IMR-90 (cell line): ENCODE data around the gene CYTH2. TPM values are rescaled to one million over a fixed set of nuclear protein-coding genes. Genes with fewer than 3 reads are reported as not detected.

Experiments
- ATAC-seq: fragments of 200-7000 bp; cut with Tn5 transposase; 2 replicates; pipeline ENCODE4 v1.9.1; 2020; ENCODE audit warnings: low read depth, mild to moderate bottlenecking, moderate library complexity
- BruUV-seq: library from RNA; stranded (reverse); fragments of 400-500 nt; replicated peaks from 2 replicates; lab custom pipeline; 2021; lab: Mats Ljungman, UMichigan
- CTCF ChIA-PET: fragments of 300-600 bp; formaldehyde crosslinking; extraction: SDS; loops from one replicate; lab custom pipeline; 2021; ENCODE audit warnings: antibody characterized with exemption; lab: Yijun Ruan, JAX
- POLR2A ChIA-PET: fragments of 300-600 bp; sonication (Branson Sonifier 250); formaldehyde crosslinking; loops from one replicate; lab custom pipeline; 2022; ENCODE audit warnings: antibody characterized with exemption; ENCODE audit not compliant: unreplicated experiment; lab: Charles Lee
- DNase-seq: peaks from one replicate; pipeline ENCODE4 v3.0.0; 2013
- H2AFZ ChIP-seq: replicated peaks from 2 replicates; pipeline ENCODE3; 2013; ENCODE audit warnings: low read length, mild to moderate bottlenecking; ENCODE audit not compliant: poor library complexity
- H2AK5ac ChIP-seq: 2 replicates; pipeline ENCODE4 v1.6.1; 2013; ENCODE audit warnings: low read depth, low read length, inconsistent platforms
- H2AK9ac ChIP-seq: replicated peaks from 2 replicates; pipeline ENCODE3; 2013; ENCODE audit warnings: mild to moderate bottlenecking, low read depth, low read length, moderate library complexity; ENCODE audit not compliant: poor library complexity
- H2BK120ac ChIP-seq: 2 replicates; pipeline ENCODE4 v1.6.1; 2013; ENCODE audit warnings: low read depth, low read length, inconsistent platforms
- H2BK15ac ChIP-seq: 3 replicates; pipeline ENCODE4 v1.6.1; 2013; ENCODE audit warnings: low read depth, low read length, inconsistent platforms
- H2BK20ac ChIP-seq: 2 replicates; pipeline ENCODE4 v1.6.1; 2013; ENCODE audit warnings: low read depth, mild to moderate bottlenecking, inconsistent platforms, low read length, moderate library complexity
- H2BK5ac ChIP-seq: 2 replicates; pipeline ENCODE4 v1.6.1; 2013; ENCODE audit warnings: mild to moderate bottlenecking, low read depth, low read length, inconsistent platforms; ENCODE audit not compliant: poor library complexity, severe bottlenecking
- H3K14ac ChIP-seq: replicated peaks from 2 replicates; pipeline ENCODE4 v1.6.1; 2013; ENCODE audit warnings: low read depth, low read length, inconsistent platforms
- H3K18ac ChIP-seq: 2 replicates; pipeline ENCODE4 v1.6.1; 2013; ENCODE audit warnings: low read depth, low read length, control low read depth
- H3K23ac ChIP-seq: 2 replicates; pipeline ENCODE4 v1.6.1; 2013; ENCODE audit warnings: low read depth, low read length, inconsistent platforms
- H3K27ac ChIP-seq: 2 replicates; pipeline ENCODE4 v1.5.1; 2013; ENCODE audit warnings: mild to moderate bottlenecking, control low read depth, low read length; ENCODE audit not compliant: insufficient read depth
- H3K27me3 ChIP-seq: 2 replicates; pipeline ENCODE4 v1.6.1; 2013; ENCODE audit warnings: low read length; ENCODE audit not compliant: control insufficient read depth, insufficient read depth
- H3K36me3 ChIP-seq: 2 replicates; pipeline ENCODE4 v1.6.1; 2013; ENCODE audit warnings: low read length, mixed read lengths; ENCODE audit not compliant: control insufficient read depth, insufficient read depth
- H3K4ac ChIP-seq: 2 replicates; pipeline ENCODE4 v1.6.1; 2013; ENCODE audit warnings: low read depth, low read length, inconsistent platforms
- H3K4me1 ChIP-seq: 2 replicates; pipeline ENCODE4 v1.6.1; 2013; ENCODE audit warnings: low read length, mixed read lengths; ENCODE audit not compliant: control insufficient read depth, insufficient read depth
- H3K4me2 ChIP-seq: 2 replicates; pipeline ENCODE4 v1.6.1; 2013; ENCODE audit warnings: low read depth, mild to moderate bottlenecking, control low read depth, low read length, moderate library complexity
- H3K4me3 ChIP-seq: 2 replicates; pipeline ENCODE4 v1.5.1; 2013; ENCODE audit warnings: low read depth, mild to moderate bottlenecking, control low read depth, low read length, moderate library complexity; ENCODE audit not compliant: insufficient read depth
- H3K56ac ChIP-seq: 2 replicates; pipeline ENCODE4 v1.6.1; 2013; ENCODE audit warnings: low read length, inconsistent platforms; ENCODE audit not compliant: insufficient read depth; ENCODE audit errors: extremely low read depth
- H3K79me1 ChIP-seq, 2 experiments: 2 replicates each; pipeline ENCODE4 v1.6.1; 2013; ENCODE audit warnings: low read length in 2 of 2, inconsistent platforms in 1 of 2, low read depth in 1 of 2
- H3K9ac ChIP-seq: 2 replicates; pipeline ENCODE4 v1.6.1; 2013; ENCODE audit warnings: low read depth, low read length, control low read depth
- H3K9me1 ChIP-seq: 2 replicates; pipeline ENCODE4 v1.6.1; 2013; ENCODE audit warnings: low read length, inconsistent platforms; ENCODE audit not compliant: insufficient read depth
- H3K9me3 ChIP-seq: 2 replicates; pipeline ENCODE4 v1.6.1; 2013; ENCODE audit warnings: low read length; ENCODE audit not compliant: control insufficient read depth, insufficient read depth
- H4K20me1 ChIP-seq: 2 replicates; pipeline ENCODE4 v1.6.1; 2013; ENCODE audit warnings: low read length, inconsistent platforms; ENCODE audit not compliant: insufficient read depth
- H4K5ac ChIP-seq: 2 replicates; pipeline ENCODE4 v1.6.1; 2013; ENCODE audit warnings: mild to moderate bottlenecking, low read depth, low read length, control low read depth
- H4K8ac ChIP-seq, 2 experiments: 2 replicates each; pipeline ENCODE4 v1.6.1; 2013; ENCODE audit warnings: low read depth in 2 of 2, low read length in 2 of 2, control low read depth in 1 of 2, inconsistent platforms in 1 of 2
- H4K91ac ChIP-seq: 2 replicates; pipeline ENCODE4 v1.6.1; 2013; ENCODE audit warnings: low read depth, low read length, inconsistent platforms; ENCODE audit not compliant: insufficient read depth
- MXI1 ChIP-seq: IDR thresholded peaks from 2 replicates; pipeline ENCODE4 v1.6.1; 2012; ENCODE audit warnings: low read depth, mild to moderate bottlenecking, low read length, moderate library complexity, borderline replicate concordance
- NFE2L2 ChIP-seq: fragments of 150-350 bp; IDR thresholded peaks from 2 replicates; pipeline ENCODE4 v1.6.1; 2016; ENCODE audit warnings: low read depth, mild to moderate bottlenecking, low read length
- RCOR1 ChIP-seq: IDR thresholded peaks from 2 replicates; pipeline ENCODE4 v1.6.1; 2012; ENCODE audit warnings: mild to moderate bottlenecking, low read length, improper control_type of control experiment; ENCODE audit not compliant: insufficient replicate concordance
- WGBS, 2 experiments: methylation state at CpG; one replicate each; pipeline versions ENCODE4 v1.1.5 to v1.1.7; 2013; ENCODE audit warnings: missing lambda C conversion rate in 2 of 2; ENCODE audit not compliant: insufficient read length in 1 of 2; ENCODE audit errors: extremely low coverage in 2 of 2; 5-methylcytosine and 5-hydroxymethylcytosine counted together
- dilution Hi-C: fragments of 300-500 bp; cut with HindIII; formaldehyde crosslinking; loops from one replicate; pipeline ENCODE4 v1.14.3; 2018; ENCODE audit warnings: low sequenced_read_pairs; ENCODE audit not compliant: unreplicated experiment
- in situ Hi-C: fragments of 300-500 bp; cut with MboI; formaldehyde crosslinking; loops from 3 replicates; pipeline ENCODE4 v1.14.3; 2019; ENCODE audit warnings: low sequenced_read_pairs, inconsistent platforms, mixed read lengths
- intact Hi-C: fragments of 100-400 bp; cut with micrococcal nuclease; formaldehyde crosslinking; loops from 2 replicates; pipeline ENCODE4 v1.10.0; 2022
- polyA plus RNA-seq, 3 experiments: library from polyadenylated mRNA; depleted of rRNA; stranded (reverse); fragments of >200 nt; gene quantifications; 2 replicates each; pipeline ENCODE4 v1.2.3, GENCODE V29; 2012; ENCODE audit warnings: low replicate concordance in 1 of 3
- total RNA-seq: library from RNA; depleted of rRNA; stranded (reverse); fragments of >200 nt; gene quantifications from 2 replicates; pipeline ENCODE4 v1.2.3, GENCODE V29; 2012

The CYTH2 gene
- total and polyA plus RNA-seq, 2 of the 4 experiments (the other 2 are of a cell fraction), result 35.8 to 62.0 TPM

DNA sequence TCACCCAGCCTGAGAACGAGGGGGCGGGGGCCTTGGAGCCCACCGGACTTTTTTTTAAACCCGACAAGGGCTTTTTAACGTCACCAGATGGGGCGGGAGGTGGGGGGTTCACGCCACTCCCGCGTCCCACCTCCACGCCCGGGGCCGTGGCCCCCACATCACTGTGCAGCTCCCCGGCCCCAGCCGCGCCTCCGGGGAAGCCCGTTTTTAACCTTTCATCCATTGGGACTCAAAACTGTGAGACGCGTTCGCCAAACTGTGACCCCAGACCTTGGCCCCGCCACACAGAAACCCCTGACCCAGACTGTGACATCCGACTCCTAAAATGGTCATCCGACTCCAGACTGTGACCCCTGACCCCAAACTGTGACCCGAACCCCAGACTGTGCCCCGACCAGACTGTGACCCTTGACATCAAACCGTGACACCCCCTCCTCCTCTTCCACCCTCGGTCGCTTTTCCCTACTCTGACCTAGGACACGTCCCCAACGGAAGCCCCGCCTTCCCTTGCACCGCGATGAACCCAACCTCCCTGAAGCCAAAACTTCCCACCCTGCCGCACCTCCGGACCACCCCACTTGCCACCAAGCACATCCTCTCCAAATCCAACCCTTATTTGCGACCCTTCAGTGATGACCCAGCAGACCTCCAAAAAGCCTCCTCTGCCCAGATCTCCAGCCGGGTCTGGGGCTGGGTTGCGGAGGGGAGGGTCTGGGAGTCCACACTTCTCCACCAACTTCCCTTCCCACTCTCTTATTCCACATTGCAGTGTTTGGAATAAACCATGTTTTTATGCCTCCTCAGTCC, 24.8 kb upstream of the CYTH2 start:
- H3K4me2 ChIP-seq, result peak overlapping the region; percentile 68
- intact Hi-C loops (no loop called here), dilution Hi-C loops (no loop called here), in situ Hi-C loops (no loop called here)
- no peak for ATAC-seq
- H3K4me1 ChIP-seq, result peaks cover 8% of the 10 kb centered on the region
- H3K9me3 ChIP-seq, result no peaks in the 10 kb centered on the region
- peaks cover 19% of the 10 kb centered on the region for H3K27me3 ChIP-seq
- H3K14ac ChIP-seq, result peak overlapping the region; percentile 42; the same call in 1 of the 2 replicates
- peaks cover 4% of the 10 kb centered on the region for H3K9me1 ChIP-seq
- H2BK20ac ChIP-seq, result no peak overlapping the region
- peaks cover 7 to 24% of the 10 kb centered on the region in 2 experiments for H3K79me1 ChIP-seq
- no peak overlapping the region for H3K27ac ChIP-seq
- H4K8ac ChIP-seq, result peak overlapping the region; percentile 55 to 67; a peak in 3 of 4 replicates
- peak overlapping the region; percentile 88 for H4K5ac ChIP-seq
- no peak for DNase-seq
- no peak overlapping the region for H2BK5ac ChIP-seq
- H4K20me1 ChIP-seq, result no peaks in the 10 kb centered on the region
- peak overlapping the region; percentile 75 for H2AK9ac ChIP-seq
- H2AK5ac ChIP-seq, result peak overlapping the region; percentile 53; the same call in 1 of the 2 replicates
- peak overlapping the region; percentile 53 for H3K4me3 ChIP-seq
- ChIA-PET POLR2A (no interaction called here), CTCF (interaction anchor here (0.7 to 1.5 kb wide), 5 partner anchors 16 to 131 kb away, joined by 3 to 4 read pairs (median 3); no protein-coding TSS in a partner anchor)
- H3K9ac ChIP-seq, result peak overlapping the region; percentile 15; the same call in 1 of the 2 replicates
- H3K23ac ChIP-seq, result 0 out of 2 replicates have a peak overlapping the region, but pooled peaks have one; percentile 15
- TF ChIP-seq NFE2L2, result no peak
- no peak for TF ChIP-seq MXI1
- no peak for TF ChIP-seq RCOR1
- no peak overlapping the region for H2BK15ac ChIP-seq
- peaks cover 3% of the 10 kb centered on the region; the same call in 1 of the 2 replicates for H3K36me3 ChIP-seq
- WGBS, 2 experiments, result 10% methylated on average over 10 of the region's 38 CpGs; no CpG with 5 or more reads in 1 of the 2 experiments
- peak overlapping the region; percentile 41; the same call in 1 of the 2 replicates for H3K4ac ChIP-seq
- H2AFZ ChIP-seq, result peak overlapping the region; percentile 96
- no TSS peak for BruUV-seq
- H4K91ac ChIP-seq, result no peak overlapping the region; the same call in 1 of the 2 replicates
- H2BK120ac ChIP-seq, result no peak overlapping the region
- H3K18ac ChIP-seq, result 0 out of 2 replicates have a peak overlapping the region, but pooled peaks have one; percentile 33
- no peak overlapping the region for H3K56ac ChIP-seq
